Activated naive CD4-positive, alpha-beta T cell treated with Interleukin-2 at 50 U/mL for 16 hours (primary cell): Measurements from ENCODE around the gene CDYL2.
"Not testable (repeated sequence)": the region's sequence is repeated elsewhere in the genome, so short reads cannot be mapped to it uniquely, and the experiment has no call there.

Experiments used
- DNase-seq: peaks from one replicate; pipeline ENCODE4 v3.0.0-alpha.2; 2020

Gene CDYL2

GRCh38 chr16:80743273-80743672 is 61.1 kb downstream of the CDYL2 start:
- no peak for DNase-seq

GRCh38 chr16:80742331-80742730 is 62.1 kb downstream of the CDYL2 start:
- DNase-seq: no peak

GRCh38 chr16:80741724-80742123 is 62.7 kb downstream of the CDYL2 start:
- no peak for DNase-seq

GRCh38 chr16:80739523-80739922 is 64.9 kb downstream of the CDYL2 start:
- DNase-seq: peak; percentile 30

- no peak for DNase-seq
These were observed 65.9 kb downstream of the CDYL2 start for GRCh38 chr16:80738521-80738920.

- DNase-seq: no peak
These were observed 68.6 kb downstream of the CDYL2 start for GRCh38 chr16:80735846-80736245.

- DNase-seq: no peak
These were observed 71.0 kb downstream of the CDYL2 start for GRCh38 chr16:80733407-80733806.

- no peak for DNase-seq
These were observed 72.5 kb downstream of the CDYL2 start for GRCh38 chr16:80731915-80732314.

GRCh38 chr16:80727066-80727763 is 77.2 kb downstream of the CDYL2 start:
- DNase-seq: not testable (repeated sequence)

GRCh38 chr16:80725566-80726162 is 78.7 kb downstream of the CDYL2 start:
- no peak for DNase-seq

- no peak for DNase-seq
These were observed 80.4 kb downstream of the CDYL2 start for GRCh38 chr16:80723981-80724380.

GRCh38 chr16:80723091-80723490 is 81.3 kb downstream of the CDYL2 start:
- no peak for DNase-seq

GRCh38 chr16:80720804-80721371 is 83.5 kb downstream of the CDYL2 start:
- no peak for DNase-seq

- DNase-seq: no peak
These were observed 84.8 kb downstream of the CDYL2 start for GRCh38 chr16:80719573-80719972.

GRCh38 chr16:80718480-80719220 is 85.7 kb downstream of the CDYL2 start:
- no peak for DNase-seq

GRCh38 chr16:80717611-80718010 is 86.8 kb downstream of the CDYL2 start:
- no peak for DNase-seq

GRCh38 chr16:80716564-80717139 is 87.7 kb downstream of the CDYL2 start:
- DNase-seq: no peak

GRCh38 chr16:80711406-80711805 is 93.0 kb downstream of the CDYL2 start:
- DNase-seq: no peak

- DNase-seq: no peak
These were observed 93.5 kb downstream of the CDYL2 start for GRCh38 chr16:80710918-80711317.

- DNase-seq: no peak
These were observed 95.6 kb downstream of the CDYL2 start for GRCh38 chr16:80708823-80709222.

GRCh38 chr16:80707686-80708085 is 96.7 kb downstream of the CDYL2 start:
- DNase-seq: no peak

GRCh38 chr16:80705596-80705995 is 98.8 kb downstream of the CDYL2 start:
- DNase-seq: no peak

GRCh38 chr16:80704751-80705505 is 99.5 kb downstream of the CDYL2 start:
- no peak for DNase-seq
